Measurements from ENCODE around the gene RAC2. TPM values are rescaled to one million over a fixed set of nuclear protein-coding genes. Genes with fewer than 3 reads are reported as not detected.

RAC2 gene
- polyA plus RNA-seq, 3 donors: 5.7 to 6.9 (median 5.9) TPM

DNA sequence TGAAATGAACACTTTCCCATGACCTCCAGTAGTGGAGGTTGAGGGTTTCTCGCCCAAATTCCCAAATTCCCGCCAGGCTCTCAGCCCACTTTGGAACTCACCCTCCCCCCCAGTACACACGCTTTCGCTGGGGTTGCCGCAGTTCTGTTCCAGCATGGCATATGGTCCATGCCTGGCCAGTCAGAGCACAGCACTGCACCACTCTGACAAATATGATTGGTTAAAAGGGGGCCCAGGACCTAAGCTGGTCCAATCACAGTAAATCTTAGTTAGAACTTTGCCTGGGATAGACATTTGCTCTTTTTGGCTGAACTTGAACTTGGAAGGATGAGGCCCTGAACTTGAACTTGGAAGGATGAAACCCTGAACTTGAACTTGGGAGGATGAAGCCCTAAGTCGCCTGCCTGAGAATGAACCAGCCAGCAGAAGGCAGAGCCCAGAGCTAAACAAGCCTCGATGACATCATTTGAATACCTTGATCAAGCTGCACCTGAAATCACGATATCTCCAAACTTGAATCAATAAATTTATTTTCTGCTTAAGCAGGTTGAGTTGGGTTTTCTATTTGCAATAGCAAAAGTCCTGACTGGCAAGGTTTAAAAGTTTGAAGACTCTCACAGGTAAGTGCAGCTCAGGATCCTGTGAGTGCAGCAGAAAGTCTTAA is 19.2 kb downstream of the RAC2 start:
- no peak for DNase-seq (ENCODE audit: low read depth in 3 of 3, low spot score in 2 of 3)

DNA sequence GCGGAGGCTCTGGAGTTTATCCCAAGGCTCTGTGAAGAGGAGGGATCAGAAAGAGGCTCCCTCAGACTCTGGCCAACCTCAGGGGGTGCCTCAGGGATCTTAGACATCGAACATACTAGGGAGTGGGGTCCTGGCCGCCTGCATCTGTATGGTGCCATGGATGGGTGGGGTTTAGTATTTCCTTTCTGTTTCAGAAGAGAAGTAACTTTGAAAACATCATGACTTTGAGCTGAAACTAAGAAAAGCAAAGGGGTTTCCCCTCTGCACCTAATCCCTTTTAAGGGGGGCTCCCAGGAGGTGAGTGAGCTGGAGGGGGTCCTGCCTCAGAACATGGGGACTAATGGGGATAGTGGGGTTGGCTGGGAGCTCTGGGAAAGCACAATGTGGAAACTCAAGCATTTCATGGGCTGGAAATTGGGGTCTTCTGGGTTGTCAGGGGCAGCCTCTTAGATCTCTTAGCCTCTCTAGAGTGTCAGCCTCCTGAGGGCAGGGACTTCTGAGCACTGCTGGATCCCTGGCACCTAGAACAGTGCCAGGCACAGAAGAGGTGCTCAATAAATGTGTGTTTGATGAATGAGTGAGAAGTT is 20.0 kb downstream of the RAC2 start:
- no peak for DNase-seq (ENCODE audit: low read depth in 3 of 3, low spot score in 2 of 3)

DNA sequence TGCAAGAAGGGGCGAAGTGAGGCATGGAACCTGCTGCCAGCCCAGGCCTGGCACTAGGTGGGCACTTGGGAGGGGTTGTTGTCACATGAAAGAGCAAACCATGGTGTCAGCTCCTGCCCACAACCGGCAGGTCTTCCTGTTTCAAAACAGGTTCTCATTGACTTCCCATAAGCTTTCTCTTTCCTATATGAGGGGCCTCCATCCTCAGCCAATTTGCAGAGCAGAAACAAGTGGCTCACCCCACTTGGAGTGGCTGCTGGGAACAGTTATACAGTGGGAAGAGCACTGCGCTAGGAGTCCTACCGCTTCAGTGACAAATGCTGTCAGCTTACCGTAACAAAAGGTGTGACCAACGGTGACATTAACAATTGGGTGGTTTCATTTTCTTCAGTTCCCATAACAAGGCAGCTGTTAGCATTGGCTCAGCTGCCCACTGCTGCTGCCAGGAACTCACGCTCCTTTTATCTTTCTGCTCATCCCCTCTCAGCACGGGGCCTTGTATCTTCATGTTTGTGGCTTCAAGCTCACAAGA is 21.6 kb downstream of the RAC2 start:
- DNase-seq (ENCODE audit: low read depth in 3 of 3, low spot score in 2 of 3): no peak

DNA sequence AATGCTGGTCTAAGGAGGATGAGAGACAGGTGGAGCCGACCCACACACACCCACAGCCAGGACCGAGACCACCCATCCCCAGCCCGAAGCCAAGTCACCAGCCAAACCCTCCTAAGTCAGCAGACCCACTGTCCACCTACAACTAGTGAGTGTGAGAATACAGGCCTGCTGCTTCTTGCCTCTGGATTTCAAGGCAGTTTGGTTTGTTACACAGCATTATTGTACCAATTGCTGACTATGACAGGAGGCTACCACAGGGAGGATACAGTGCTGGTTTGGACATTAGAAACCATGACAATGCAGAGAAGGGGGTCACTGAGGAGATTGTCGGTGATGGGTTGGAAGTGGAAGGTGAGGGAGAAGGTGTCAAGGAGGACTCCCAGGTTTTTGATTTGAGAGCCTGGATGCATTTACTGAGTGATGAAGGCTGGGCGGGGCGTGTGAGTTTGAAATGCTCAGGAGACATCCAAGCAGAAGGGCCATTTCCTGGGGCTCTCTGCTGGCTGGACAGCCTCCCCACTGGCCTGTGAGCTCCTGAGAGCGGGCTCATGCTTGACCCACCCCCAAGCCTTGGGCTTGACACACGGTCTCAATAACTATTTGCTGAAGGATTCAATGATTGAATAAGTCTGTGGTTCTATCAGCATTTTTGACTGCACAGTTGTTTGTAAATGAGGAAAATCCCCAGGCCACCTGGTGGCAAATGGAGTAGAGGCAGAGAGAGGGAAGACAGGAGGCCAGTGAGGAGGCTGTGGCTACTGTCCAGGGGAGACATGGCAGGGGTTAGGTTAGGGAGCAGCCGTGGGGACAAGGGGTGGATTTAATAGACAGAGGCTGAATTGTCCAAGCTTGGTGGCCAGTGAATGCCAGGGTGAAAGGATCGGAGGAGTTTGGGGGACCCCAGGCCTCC is 22.4 kb downstream of the RAC2 start:
- DNase-seq (ENCODE audit: low read depth in 3 of 3, low spot score in 2 of 3): no peak

DNA sequence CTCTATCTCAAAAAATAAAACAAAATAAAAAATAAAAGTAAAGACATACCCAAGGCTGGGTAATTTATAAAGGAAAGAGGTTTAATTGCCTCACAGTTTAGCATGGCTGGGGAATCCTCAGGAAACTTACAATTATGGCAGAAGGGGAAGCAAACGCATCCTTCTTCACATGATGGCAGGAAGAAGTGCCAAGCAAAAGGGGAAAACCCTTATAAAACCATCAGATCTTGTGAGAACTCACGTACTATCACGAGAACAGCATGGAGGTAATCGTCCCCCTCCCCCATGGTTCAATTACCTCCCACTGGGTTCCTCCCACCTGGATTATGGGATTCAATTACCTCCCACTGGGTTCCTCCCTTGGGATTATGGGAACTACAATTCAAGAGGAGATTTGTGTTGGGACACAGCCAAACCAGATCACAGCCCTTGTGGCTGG is 23.5 kb downstream of the RAC2 start:
- DNase-seq (ENCODE audit: low read depth in 3 of 3, low spot score in 2 of 3): no peak

DNA sequence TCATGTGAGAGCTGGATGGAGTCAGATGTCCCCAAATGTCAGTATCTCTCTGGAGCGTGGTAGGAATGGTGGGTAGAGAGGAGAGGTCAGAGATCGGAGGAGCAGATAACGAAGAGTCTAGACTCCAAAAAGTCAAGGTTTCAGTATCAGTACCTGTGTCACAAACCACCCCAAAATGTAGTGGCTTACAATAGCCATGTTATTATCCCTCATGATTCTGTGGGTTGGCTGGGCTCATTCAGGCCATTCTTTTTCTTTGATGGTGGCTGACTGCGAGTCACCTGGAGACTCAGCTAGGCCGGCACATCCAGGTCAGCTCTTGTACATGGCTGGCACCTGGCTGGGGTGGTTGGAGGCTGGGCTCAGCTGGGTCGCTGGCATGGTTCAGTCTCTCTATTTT is 24.5 kb downstream of the RAC2 start:
- DNase-seq (ENCODE audit: low read depth in 3 of 3, low spot score in 2 of 3): no peak

DNA sequence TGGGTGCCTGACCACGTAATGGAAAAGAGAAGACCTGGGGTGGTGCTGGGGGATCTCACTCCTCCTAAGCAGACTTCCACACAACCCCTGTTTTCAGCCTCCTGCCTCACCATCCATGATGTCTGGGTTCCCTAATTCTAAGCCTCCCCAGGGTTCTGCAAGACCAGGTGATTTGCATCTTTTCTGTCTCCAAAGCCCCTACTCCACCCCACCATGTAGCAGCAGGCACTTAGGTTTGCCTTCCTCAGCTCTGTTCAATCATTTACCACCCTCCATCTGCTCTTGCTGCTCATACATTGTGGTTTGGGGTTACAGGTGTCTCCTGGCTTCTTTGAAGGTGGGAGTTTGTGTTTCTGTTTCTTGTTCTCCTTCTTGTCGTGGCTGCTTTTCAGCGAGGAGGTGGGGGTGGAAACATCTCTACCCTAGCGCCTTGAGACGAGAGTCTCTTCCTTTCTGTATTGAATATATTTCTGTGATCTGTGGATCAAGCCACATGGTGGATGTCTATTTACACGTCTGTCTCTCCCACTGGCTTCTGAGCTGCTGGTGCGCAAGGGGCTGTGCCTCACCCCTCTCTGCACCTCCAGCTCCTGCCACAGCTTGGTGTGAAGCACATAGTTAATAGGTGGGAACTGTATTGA is 25.2 kb downstream of the RAC2 start:
- DNase-seq (ENCODE audit: low read depth in 3 of 3, low spot score in 2 of 3): no peak

DNA sequence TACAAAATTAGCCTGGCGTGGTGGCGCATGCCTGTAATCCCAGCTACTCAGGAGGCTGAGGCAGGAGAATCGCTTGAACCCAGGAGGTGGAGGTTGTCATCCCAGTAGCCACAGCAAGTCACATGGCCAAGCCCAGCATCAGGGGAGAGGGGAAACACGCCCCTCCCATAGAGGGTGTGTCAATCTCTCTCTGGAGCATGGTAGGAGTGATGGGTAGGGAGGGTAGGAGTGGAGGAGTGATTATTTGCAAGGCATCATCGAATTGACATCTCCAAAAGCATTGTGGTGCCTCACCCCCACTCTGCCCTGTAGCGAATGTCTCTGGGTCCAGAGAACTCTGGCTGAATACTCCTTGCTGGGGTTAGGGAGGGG is 25.7 kb downstream of the RAC2 start:
- no peak for DNase-seq (ENCODE audit: low read depth in 3 of 3, low spot score in 2 of 3)

DNA sequence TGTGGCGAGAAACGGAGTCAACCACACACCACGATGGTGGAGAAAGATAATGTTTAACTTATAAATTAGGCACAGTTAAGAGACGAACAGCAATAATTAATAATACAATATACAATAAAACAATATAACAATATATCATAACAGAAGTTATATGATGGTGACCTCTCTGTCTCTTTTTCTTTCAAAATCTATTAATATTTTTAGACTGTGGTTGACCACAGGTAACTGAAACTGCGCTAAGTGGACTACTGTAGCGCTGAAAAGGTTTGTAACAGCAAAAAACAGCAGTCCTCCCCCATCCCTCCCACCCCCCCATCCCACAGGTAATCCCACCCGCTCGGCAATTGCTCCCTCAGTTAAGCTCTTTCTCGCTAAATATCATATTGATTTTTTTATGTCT is 28.2 kb downstream of the RAC2 start:
- DNase-seq (ENCODE audit: low read depth in 3 of 3, low spot score in 2 of 3): no peak

DNA sequence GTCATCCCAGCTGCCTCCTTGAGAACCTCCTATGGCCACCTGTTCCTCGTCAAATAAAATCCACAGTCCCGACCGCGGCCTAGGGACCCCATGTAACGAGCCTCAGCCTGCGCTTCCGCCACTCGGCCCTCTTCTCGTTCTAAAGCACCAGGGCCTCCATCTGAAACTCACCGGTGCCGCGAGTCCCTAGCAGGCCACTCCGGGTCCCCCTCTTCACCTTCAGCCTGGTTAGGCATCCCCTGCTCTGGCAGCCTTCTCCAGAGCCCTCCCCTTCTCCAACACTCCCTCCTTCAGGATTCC is 29.4 kb downstream of the RAC2 start:
- DNase-seq (ENCODE audit: low read depth in 3 of 3, low spot score in 2 of 3): no peak

DNA sequence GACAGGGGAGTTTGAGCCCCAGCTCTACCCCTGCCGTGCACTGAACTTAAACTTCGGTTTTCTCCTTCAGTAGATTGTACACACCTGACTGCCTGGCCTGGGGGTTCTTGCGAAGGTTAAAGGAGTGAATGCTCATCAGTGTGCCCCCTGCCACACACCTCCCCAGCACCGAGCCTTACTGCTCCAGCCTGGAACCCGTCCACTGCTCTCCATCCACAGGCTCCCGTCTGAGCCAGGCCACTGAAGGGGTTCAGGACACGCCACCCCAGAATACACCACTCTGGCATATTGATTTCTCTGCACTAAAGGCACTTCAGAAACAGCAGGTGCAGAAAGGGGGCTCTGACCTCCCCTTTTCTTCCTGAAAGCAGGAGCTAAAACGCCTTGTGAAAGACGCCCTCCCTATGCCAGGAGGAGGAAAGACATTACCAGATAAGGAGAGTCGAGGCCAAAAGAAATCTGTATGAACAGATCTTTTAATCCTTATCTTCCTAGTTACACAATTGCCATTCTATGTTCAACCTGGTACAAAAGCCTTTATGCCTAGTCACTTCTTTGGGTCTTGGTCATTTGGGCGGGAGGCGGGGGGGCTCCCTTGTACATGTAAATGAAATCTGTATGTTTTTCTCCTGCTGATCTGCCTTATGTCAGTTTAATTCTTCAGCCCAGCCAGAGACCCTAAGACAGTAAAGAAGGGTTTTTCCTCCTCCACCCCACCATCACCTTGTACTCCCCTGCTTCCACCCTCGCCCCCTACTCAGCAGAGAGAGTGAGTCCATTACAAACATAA is 29.9 kb downstream of the RAC2 start:
- no peak for DNase-seq (ENCODE audit: low read depth in 3 of 3, low spot score in 2 of 3)

DNA sequence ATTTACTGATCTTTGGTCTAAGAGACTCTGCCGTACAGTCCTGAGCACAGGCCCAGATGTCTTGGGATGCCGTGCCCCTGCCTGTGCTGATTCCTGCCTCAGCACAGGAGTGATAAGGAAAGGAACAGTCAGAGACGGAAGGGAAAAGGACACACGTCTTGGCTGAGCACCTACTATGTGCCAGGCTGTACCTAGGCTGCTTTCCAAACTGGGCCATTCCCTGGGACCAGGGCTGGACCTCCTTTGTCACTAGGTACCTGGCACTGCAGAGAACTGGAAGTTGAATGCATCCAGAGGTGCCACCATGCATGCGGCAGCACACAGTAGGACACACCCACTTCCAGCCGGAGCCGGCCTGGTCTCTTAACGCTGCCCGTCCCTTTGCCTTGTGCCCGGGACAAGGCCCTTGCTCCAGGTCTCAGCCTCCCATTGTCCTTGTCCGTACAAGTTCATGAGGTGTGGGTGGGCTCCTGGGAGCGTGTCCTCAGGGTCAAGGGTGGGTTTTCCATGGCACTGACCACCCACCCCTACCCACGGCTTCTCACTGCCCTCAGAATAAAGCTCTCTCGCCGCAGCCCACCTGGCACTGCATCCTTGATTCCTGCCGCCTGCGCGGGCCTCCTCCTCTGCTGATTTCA is 30.7 kb downstream of the RAC2 start:
- DNase-seq (ENCODE audit: low read depth in 3 of 3, low spot score in 2 of 3): no peak

DNA sequence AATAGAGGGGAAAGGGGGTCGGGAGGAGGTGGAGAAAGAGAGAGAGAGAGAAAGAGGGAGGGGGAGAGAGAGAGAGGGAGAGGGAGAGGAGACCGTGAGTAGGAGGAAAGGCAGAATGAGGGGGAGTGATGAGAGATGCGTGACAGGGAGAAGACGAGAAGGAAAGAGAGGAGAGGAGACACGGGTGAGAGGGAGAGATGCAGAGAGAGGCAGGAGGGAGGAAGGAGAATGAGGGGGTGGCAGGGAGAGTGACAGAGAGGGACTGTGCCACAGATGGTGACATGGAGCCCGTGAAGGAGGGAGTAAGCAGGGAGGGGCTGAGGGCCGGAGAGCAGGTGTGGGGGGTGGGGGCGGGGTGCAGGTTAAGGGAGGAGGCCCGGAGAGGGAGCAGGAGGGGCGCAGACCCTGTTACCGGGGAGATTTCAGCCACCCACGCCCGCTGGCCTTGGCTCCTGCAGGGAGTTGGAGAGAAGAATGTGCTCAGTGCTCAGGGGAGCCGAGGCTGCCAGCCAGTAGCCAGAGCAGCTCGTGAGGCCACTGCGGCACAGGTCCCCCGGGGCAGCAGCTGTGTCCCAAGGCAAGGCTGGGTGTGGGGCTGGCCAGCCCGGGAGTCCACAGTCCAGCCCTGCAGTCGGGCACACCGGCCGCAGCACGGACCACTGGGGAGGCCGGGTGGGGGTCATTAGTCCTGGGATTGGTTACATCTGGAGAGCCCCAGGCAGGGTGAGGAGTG is 31.7 kb downstream of the RAC2 start, which contains the start of gene SSTR3:
SSTR3 (minus strand) TSS at position 304 of the 733 bp plus-strand sequence. CDS start 4,674 bp downstream, outside the sequence.
- no peak for DNase-seq (ENCODE audit: low read depth in 3 of 3, low spot score in 2 of 3)

DNA sequence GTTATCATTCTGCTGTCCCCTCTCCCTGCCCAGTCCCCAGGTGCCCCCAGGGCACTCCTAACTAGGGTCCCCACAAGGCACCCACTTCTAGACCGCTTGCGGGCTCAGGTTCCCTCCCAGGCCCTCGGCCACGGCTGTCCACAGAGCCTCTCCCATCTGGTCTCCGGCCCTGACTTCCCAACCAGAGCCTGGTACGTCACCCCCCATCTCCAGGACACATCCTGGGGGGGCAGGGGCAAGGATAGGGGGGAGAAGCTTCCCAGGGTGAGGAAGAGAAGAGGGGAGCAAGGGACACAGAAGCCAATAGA is 32.2 kb downstream of the RAC2 start:
- DNase-seq (ENCODE audit: low read depth in 3 of 3, low spot score in 2 of 3): no peak

DNA sequence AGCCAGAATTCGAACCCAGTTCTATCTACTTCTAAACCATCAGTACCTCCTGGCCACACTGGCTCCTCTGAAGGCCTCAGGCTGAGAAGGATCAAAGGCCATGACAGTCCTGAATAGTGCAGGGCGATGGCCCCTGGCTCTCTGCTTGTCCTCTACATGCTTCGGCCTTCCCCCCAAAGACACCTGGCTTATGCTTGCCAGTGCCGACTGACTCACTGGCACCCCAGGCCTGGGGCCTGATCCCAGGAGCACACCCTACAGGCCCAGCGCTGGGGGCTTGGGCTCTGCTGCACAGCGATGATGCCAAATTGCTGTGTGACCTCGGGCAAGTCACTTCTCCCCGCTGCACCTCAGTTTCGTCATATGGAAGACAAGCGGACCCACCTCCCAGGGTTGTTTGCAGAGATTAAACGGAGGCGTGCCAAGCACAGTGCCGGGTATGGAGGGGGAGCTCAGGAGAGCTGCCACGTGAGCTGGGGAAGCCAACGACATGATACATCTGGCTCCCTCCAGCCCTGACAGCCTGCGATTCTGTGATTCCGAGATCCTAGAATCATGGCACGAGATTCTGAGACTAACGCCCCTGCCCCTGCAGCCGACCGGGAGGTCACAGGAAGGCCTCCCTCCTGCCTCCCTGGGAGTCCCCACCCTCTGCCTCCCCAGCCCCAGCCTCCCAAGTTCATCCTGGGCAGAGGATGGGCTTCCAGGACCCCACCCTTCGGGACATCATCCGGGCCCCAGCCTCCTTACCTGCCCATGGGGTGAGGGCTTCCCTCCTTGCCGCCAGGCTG is 32.8 kb downstream of the RAC2 start:
- DNase-seq (ENCODE audit: low read depth in 3 of 3, low spot score in 2 of 3): no peak

DNA sequence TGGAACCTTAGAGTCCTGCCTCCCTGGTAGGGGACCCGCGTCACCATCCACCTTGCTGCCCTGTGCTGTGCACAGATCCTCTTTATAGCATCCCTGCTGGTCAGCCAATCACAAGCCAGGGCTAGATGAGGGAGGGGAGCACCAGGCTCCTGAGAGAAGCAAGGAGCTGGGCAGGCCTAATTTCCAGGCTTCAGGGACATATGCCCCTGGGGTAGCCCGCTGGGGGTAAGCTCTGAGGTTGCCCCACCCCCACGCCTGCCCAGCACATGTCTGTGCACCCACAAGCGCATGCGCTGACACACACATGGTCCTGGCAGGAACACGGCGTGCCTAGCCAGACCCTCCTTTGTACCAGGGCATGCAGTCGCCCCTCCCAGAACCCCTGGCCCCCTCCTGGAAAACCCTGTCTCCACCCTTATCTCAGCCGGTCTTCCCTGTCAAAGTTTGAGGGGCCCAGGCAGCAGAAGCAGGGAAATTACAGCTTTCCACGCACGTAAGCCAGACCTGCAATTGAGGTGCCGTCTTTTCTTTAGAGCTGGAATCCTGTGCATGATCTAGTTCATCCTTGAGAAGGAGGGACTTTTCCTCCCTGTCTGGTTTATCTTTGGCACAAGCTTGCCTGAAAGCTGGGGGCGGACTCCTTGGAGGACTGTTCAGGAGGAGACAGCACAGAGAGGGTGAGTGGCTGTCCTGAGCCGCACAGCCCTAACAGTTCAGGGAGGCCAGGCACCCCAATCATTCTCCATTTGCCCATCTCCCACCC is 33.8 kb downstream of the RAC2 start:
- DNase-seq (ENCODE audit: low read depth in 3 of 3, low spot score in 2 of 3): no peak

DNA sequence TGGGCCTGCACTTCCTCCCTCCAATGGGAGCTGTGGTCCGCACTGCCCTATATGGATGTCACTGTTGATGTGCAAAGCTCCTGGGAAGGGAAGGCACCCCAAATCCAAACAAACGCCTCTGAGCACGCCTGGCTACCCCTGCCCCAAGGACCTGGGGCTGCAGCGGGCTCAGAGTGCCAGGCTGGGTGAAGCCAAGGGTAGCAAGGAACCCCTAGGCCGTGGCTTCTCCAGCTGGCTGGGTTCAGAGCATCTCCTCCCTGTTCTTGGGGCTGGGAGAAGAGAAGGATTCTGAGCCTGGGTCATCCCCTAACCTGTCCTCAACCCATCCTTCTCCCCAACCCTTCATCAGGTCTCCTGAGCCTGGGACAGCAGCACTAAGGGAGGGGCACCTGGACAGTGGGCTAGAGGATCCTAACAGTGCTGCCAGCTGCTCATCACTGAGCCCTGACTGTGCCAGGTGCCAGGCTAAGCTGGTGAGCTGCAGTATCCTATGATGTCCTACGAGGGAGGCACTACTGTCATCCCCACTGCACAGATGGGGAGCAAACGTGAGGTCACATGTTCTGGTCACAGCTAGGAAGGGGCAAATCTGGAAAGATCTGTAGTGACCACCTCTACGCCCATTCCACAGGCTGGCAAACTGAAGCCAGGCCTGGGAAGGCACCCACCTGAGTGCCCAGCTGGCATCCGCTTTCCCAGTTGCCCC is 34.8 kb downstream of the RAC2 start:
- DNase-seq (ENCODE audit: low read depth in 3 of 3, low spot score in 2 of 3): no peak
